ENCODE data around the gene CCDC70.

GRCh38 chr13:51912511-51913225 lies 50.9 kb downstream of the CCDC70 start:
- TF ChIP-seq EZH2 (IDR thresholded peaks at IDR 0.05; ENCODE audit: insufficient read depth, low read length) (no peak), CTCF (IDR thresholded peaks at IDR 0.05; ENCODE audit: insufficient read depth, low read depth, low read length) (no peak)

Data from astrocyte (in vitro differentiated cells and primary cell).